GM21367 (cell line): ENCODE measurements around the gene NDUFA7.
"Not testable (repeated sequence)": the region's sequence is repeated elsewhere in the genome, so short reads cannot be mapped to it uniquely, and the experiment has no call there.

Source experiments
- ATAC-seq: cut with Tn5 transposase; IDR thresholded peaks from one replicate; pipeline ENCODE4 v1.9.1; 2021; ENCODE audit not compliant: unreplicated experiment

The NDUFA7 gene

GRCh38 chr19:8320564-8321066 is 560 bp downstream of the NDUFA7 start:
- peak; percentile 13 for ATAC-seq

GRCh38 chr19:8319807-8320520 is 1.2 kb downstream of the NDUFA7 start:
- ATAC-seq = no peak

- ATAC-seq = not testable (repeated sequence)
Measured at GRCh38 chr19:8318835-8319234, 2.3 kb downstream of the NDUFA7 start.

GRCh38 chr19:8316351-8317125 is 4.6 kb downstream of the NDUFA7 start:
- no peak for ATAC-seq

- not testable (repeated sequence) for ATAC-seq
Measured at GRCh38 chr19:8314981-8315640, 6.1 kb downstream of the NDUFA7 start.

GRCh38 chr19:8311461-8312260 is 9.5 kb downstream of the NDUFA7 start:
- ATAC-seq = no peak

- ATAC-seq = no peak
Measured at GRCh38 chr19:8310342-8311055, 10.7 kb downstream of the NDUFA7 start.

GRCh38 chr19:8308891-8309291 is 12.3 kb downstream of the NDUFA7 start:
- ATAC-seq = no peak

- ATAC-seq = peak; percentile 62
Measured at GRCh38 chr19:8307965-8308866, 13.0 kb downstream of the NDUFA7 start, which contains the start of gene CD320. CD320 (minus strand) TSS chr19:8308358; CDS start chr19:8308290, 68 bp downstream.

GRCh38 chr19:8307400-8307964 is 13.7 kb downstream of the NDUFA7 start:
- ATAC-seq = no peak

GRCh38 chr19:8306235-8307054 is 14.7 kb downstream of the NDUFA7 start:
- ATAC-seq = no peak

- no peak for ATAC-seq
Measured at GRCh38 chr19:8305798-8306197, 15.4 kb downstream of the NDUFA7 start.

GRCh38 chr19:8304841-8305621 is 16.1 kb downstream of the NDUFA7 start:
- ATAC-seq = no peak

GRCh38 chr19:8302734-8303133 is 18.4 kb downstream of the NDUFA7 start:
- ATAC-seq = no peak

GRCh38 chr19:8302357-8302691 is 18.9 kb downstream of the NDUFA7 start:
- no peak for ATAC-seq

- ATAC-seq = not testable (repeated sequence)
Measured at GRCh38 chr19:8291337-8291736, 29.8 kb downstream of the NDUFA7 start.

- not testable (repeated sequence) for ATAC-seq
Measured at GRCh38 chr19:8276508-8276907, 44.7 kb downstream of the NDUFA7 start.
